K562 (cell line): ENCODE measurements around the gene EEF2K. TPM values are rescaled to one million over a fixed set of nuclear protein-coding genes. Genes with fewer than 3 reads are reported as not detected.

Source experiments
- ATF7 ChIP-seq: fragments of 450-650 bp; IDR thresholded peaks from 2 replicates; pipeline ENCODE4 v1.7.1; 2014; ENCODE audit warnings: mild to moderate bottlenecking, moderate library complexity
- ELF2 ChIP-seq: fragments of 250-450 bp; sonication (Bioruptor Pico); IDR thresholded peaks from 2 replicates; pipeline ENCODE4 v1.5.0; 2021; ENCODE audit warnings: mild to moderate bottlenecking
- ESRRA ChIP-seq: fragments of 450-650 bp; IDR thresholded peaks from 2 replicates; pipeline ENCODE4 v1.6.1; 2014; ENCODE audit warnings: low read depth, mild to moderate bottlenecking, moderate library complexity, borderline replicate concordance
- GATA2 ChIP-seq: sonication (generic); formaldehyde crosslinking; IDR thresholded peaks from 2 replicates; pipeline ENCODE4 v1.4.0; 2020; ENCODE audit warnings: mild to moderate bottlenecking, missing genetic modification reagents
- MBD2 ChIP-seq: sonication (generic); IDR thresholded peaks from 2 replicates; pipeline ENCODE4 v1.6.1; 2016; ENCODE audit warnings: low read depth, borderline replicate concordance
- NFE2 ChIP-seq: IDR thresholded peaks from 2 replicates; pipeline ENCODE4 v1.6.1; 2014; ENCODE audit warnings: antibody characterized with exemption, low read depth
- NR2C1 ChIP-seq, 2 experiments: fragments of 450-650 bp; IDR thresholded peaks; 2 replicates each; pipeline ENCODE4 v1.6.1; 2017; ENCODE audit warnings: mild to moderate bottlenecking in 2 of 2, antibody characterized with exemption in 1 of 2, inconsistent platforms in 1 of 2, missing compliant biosample characterization in 1 of 2, missing genetic modification characterization in 1 of 2
- NUFIP1 ChIP-seq: fragments of 450-650 bp; IDR thresholded peaks from 2 replicates; pipeline ENCODE4 v1.6.1; 2018; ENCODE audit not compliant: partially characterized antibody
- POLR2A ChIP-seq: fragments of 450-650 bp; conservative IDR thresholded peaks from 2 replicates; pipeline ENCODE4 v1.6.1; 2016
- TAF1 ChIP-seq: IDR thresholded peaks from 2 replicates; pipeline ENCODE4 v1.6.1; 2011; ENCODE audit warnings: mild to moderate bottlenecking, low read length, moderate library complexity; ENCODE audit not compliant: insufficient read depth, control insufficient read depth, severe bottlenecking; ENCODE audit errors: extremely low read depth
- ZBTB9 ChIP-seq: fragments of 450-650 bp; formaldehyde crosslinking; IDR thresholded peaks from 2 replicates; pipeline ENCODE4 v1.4.0; 2020; ENCODE audit warnings: mild to moderate bottlenecking, moderate library complexity
- polyA plus RNA-seq, 8 experiments: library from polyadenylated mRNA; depleted of rRNA in 4 of 8; stranded (reverse) in 5 of 8; unstranded in 3 of 8; fragments of >200 nt; fragmentation: Nextera tagmentation in 2 of 8; fragmentation: Illumina TruSeq in 1 of 8; extraction: Ambion mirVana in 2 of 8; extraction: Trizol in 1 of 8; gene quantifications; 2 replicates each; pipeline versions ENCODE4 v1.2.1 to v1.2.3, GENCODE V29; 2011 to 2014; ENCODE audit warnings: inconsistent platforms in 1 of 8, missing spikeins in 1 of 8
- total RNA-seq, 7 experiments: library from RNA; depleted of rRNA in 6 of 7; stranded (reverse); fragments of >200 nt in 6 of 7; fragmentation: Illumina TruSeq in 2 of 7; extraction: Trizol in 2 of 7; gene quantifications; 2 replicates each; pipeline versions ENCODE4 v1.2.1 to v1.2.3, GENCODE V29; 2011 to 2021; ENCODE audit warnings: low replicate concordance in 1 of 7
- TF ChIP-seq, protein P1 (sequence below): fragments of 450-650 bp; IDR thresholded peaks from 2 replicates; pipeline ENCODE4 v1.6.1; 2016; ENCODE audit warnings: mild to moderate bottlenecking
- TF ChIP-seq, protein P2 (sequence below), 2 experiments: fragments of 450-650 bp in 1 of 2; sonication (generic) in 1 of 2; formaldehyde crosslinking in 1 of 2; IDR thresholded peaks; 2 replicates each; pipeline versions ENCODE4 v1.7.1 to v1.9.0; 2016 to 2022; ENCODE audit warnings: inconsistent platforms in 1 of 2, mild to moderate bottlenecking in 1 of 2, missing genetic modification reagents in 1 of 2

The EEF2K gene
- total and polyA plus RNA-seq, 9 of the 15 experiments (the other 6 are each of a cell fraction or from before 2014, with no cell fraction given) = 3.0 to 35.2 (median 12.2) TPM

DNA sequence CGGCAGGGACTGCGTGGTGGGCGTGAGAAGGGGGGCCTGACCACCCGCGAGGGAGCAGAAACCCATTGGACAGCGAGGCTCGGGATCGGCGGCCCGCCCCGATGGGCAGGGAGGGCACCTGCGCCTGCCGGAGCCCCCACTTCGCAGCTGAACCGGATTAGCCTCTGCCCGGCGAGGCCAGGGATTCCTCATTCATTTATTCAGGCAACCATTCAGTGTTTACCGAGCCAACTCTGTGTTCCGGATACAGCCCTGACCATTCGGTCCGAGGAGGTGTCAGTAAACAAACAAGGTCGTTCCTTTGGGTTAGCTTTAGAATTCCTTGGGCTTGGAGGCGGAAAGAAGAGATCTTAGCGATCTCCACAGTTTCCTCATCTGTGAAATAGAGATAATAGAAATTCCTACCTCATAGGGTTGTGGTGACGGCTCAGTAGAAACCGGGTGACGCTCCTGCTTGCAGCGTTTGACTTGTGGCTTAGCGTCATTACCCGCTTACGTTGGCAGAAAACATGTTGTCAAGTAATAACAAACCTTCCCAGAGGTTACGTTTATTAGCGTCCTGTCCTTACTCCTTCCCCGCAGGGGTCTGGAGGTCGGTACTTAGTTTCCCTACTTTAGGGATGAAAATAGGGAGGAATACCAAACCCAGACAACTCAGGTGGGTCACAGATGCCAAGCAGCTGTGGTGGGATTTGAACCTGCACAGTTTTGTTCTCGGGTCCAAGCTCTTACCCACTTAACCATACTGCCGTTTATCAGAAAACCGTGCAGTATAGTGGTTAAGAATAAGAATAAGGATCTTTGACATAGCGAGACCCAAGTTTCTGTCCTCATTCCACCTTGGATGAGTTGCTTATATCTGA, 92.0 kb downstream of the EEF2K start (continued):
- TF ChIP-seq ZBTB9 (CRISPR knock-in tag) = 0 out of 2 replicates have a peak, but pooled peaks have one; percentile 69
- TF ChIP-seq NUFIP1 = peak; percentile 65
- TF ChIP-seq TAF1 = peak; percentile 13
- TF ChIP-seq NFE2 = no peak
- peak; percentile 65 for TF ChIP-seq ELF2 (CRISPR knock-in tag)
- TF ChIP-seq, protein P1, sequence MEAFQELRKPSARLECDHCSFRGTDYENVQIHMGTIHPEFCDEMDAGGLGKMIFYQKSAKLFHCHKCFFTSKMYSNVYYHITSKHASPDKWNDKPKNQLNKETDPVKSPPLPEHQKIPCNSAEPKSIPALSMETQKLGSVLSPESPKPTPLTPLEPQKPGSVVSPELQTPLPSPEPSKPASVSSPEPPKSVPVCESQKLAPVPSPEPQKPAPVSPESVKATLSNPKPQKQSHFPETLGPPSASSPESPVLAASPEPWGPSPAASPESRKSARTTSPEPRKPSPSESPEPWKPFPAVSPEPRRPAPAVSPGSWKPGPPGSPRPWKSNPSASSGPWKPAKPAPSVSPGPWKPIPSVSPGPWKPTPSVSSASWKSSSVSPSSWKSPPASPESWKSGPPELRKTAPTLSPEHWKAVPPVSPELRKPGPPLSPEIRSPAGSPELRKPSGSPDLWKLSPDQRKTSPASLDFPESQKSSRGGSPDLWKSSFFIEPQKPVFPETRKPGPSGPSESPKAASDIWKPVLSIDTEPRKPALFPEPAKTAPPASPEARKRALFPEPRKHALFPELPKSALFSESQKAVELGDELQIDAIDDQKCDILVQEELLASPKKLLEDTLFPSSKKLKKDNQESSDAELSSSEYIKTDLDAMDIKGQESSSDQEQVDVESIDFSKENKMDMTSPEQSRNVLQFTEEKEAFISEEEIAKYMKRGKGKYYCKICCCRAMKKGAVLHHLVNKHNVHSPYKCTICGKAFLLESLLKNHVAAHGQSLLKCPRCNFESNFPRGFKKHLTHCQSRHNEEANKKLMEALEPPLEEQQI = 0 out of 2 replicates have a peak, but pooled peaks have one; percentile 36
- no peak for TF ChIP-seq NR2C1 (IDR thresholded peaks at IDR 0.05)
- peak; percentile 33; the same call in 1 of the 2 replicates for TF ChIP-seq NR2C1 (tag; IDR thresholded peaks at IDR 0.05)
- TF ChIP-seq POLR2A = peak; percentile 80
- no peak for TF ChIP-seq MBD2
- TF ChIP-seq ESRRA = peak; percentile 70; the same call in 1 of the 2 replicates
- TF ChIP-seq GATA2 = peak; percentile 74
- TF ChIP-seq ATF7 = peak; percentile 62; the same call in 1 of the 2 replicates
- TF ChIP-seq, protein P2, sequence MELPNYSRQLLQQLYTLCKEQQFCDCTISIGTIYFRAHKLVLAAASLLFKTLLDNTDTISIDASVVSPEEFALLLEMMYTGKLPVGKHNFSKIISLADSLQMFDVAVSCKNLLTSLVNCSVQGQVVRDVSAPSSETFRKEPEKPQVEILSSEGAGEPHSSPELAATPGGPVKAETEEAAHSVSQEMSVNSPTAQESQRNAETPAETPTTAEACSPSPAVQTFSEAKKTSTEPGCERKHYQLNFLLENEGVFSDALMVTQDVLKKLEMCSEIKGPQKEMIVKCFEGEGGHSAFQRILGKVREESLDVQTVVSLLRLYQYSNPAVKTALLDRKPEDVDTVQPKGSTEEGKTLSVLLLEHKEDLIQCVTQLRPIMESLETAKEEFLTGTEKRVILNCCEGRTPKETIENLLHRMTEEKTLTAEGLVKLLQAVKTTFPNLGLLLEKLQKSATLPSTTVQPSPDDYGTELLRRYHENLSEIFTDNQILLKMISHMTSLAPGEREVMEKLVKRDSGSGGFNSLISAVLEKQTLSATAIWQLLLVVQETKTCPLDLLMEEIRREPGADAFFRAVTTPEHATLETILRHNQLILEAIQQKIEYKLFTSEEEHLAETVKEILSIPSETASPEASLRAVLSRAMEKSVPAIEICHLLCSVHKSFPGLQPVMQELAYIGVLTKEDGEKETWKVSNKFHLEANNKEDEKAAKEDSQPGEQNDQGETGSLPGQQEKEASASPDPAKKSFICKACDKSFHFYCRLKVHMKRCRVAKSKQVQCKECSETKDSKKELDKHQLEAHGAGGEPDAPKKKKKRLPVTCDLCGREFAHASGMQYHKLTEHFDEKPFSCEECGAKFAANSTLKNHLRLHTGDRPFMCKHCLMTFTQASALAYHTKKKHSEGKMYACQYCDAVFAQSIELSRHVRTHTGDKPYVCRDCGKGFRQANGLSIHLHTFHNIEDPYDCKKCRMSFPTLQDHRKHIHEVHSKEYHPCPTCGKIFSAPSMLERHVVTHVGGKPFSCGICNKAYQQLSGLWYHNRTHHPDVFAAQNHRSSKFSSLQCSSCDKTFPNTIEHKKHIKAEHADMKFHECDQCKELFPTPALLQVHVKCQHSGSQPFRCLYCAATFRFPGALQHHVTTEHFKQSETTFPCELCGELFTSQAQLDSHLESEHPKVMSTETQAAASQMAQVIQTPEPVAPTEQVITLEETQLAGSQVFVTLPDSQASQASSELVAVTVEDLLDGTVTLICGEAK (IDR thresholded peaks at IDR 0.05) = peak; percentile 80
- TF ChIP-seq, protein P2 (CRISPR knock-in tag; IDR thresholded peaks at IDR 0.05) = 0 out of 2 replicates have a peak, but pooled peaks have one; percentile 17
